AG09319 (cell line): ENCODE results near the gene ISL1.
A peak's percentile ranks its signal among the peaks of the same experiment; 100 is the strongest.

Source experiments
- DNase-seq: peaks from one replicate; pipeline ENCODE4 v3.0.0-alpha.2; 2010; ENCODE audit warnings: low read depth; ENCODE audit errors: extremely low read depth
- TF ChIP-seq, protein P1 (sequence below): IDR thresholded peaks from 2 replicates; pipeline ENCODE4 v1.5.1; 2011; ENCODE audit warnings: low read depth, mild to moderate bottlenecking, inconsistent platforms, low read length, moderate library complexity

The ISL1 gene

DNA sequence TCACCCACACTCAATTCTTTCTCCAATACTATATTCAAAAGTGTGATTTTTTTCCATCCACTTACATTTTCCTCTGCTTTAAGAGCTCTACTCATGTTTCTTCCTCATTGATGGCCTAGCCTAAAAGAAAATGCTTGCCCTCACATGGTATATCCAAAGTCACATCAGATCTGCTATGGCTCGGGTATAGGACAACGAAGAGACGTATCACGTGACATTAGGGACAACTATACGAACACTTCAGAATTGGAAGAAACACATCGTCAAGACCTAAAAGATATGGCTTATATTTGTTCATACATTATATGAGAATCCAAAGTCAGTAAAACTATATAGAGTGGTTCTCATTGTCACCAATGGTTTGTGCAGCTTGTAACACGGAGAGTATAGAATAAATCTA, 8.2 kb upstream of the ISL1 start:
- DNase-seq: no peak
- TF ChIP-seq, protein P1, sequence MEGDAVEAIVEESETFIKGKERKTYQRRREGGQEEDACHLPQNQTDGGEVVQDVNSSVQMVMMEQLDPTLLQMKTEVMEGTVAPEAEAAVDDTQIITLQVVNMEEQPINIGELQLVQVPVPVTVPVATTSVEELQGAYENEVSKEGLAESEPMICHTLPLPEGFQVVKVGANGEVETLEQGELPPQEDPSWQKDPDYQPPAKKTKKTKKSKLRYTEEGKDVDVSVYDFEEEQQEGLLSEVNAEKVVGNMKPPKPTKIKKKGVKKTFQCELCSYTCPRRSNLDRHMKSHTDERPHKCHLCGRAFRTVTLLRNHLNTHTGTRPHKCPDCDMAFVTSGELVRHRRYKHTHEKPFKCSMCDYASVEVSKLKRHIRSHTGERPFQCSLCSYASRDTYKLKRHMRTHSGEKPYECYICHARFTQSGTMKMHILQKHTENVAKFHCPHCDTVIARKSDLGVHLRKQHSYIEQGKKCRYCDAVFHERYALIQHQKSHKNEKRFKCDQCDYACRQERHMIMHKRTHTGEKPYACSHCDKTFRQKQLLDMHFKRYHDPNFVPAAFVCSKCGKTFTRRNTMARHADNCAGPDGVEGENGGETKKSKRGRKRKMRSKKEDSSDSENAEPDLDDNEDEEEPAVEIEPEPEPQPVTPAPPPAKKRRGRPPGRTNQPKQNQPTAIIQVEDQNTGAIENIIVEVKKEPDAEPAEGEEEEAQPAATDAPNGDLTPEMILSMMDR: no peak

DNA sequence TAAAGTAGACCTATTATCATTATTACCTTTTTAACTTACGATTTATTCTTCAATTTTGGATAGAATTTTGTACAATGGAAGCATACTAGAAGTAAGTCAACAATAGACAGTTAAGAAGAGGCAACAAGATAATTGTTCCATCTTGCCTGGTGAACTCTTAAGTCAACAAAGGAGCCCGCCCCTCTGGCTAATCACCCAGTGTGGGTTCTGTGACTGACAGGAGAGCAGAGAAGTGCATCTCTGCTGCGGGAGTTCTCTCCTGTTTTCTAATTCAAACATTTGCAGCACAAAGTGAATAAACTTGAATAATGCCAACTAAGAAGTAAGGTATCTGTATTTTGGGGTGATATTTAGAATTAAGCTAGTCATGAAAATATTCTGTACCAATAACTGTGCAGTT, 6.7 kb upstream of the ISL1 start:
- no peak for DNase-seq

DNA sequence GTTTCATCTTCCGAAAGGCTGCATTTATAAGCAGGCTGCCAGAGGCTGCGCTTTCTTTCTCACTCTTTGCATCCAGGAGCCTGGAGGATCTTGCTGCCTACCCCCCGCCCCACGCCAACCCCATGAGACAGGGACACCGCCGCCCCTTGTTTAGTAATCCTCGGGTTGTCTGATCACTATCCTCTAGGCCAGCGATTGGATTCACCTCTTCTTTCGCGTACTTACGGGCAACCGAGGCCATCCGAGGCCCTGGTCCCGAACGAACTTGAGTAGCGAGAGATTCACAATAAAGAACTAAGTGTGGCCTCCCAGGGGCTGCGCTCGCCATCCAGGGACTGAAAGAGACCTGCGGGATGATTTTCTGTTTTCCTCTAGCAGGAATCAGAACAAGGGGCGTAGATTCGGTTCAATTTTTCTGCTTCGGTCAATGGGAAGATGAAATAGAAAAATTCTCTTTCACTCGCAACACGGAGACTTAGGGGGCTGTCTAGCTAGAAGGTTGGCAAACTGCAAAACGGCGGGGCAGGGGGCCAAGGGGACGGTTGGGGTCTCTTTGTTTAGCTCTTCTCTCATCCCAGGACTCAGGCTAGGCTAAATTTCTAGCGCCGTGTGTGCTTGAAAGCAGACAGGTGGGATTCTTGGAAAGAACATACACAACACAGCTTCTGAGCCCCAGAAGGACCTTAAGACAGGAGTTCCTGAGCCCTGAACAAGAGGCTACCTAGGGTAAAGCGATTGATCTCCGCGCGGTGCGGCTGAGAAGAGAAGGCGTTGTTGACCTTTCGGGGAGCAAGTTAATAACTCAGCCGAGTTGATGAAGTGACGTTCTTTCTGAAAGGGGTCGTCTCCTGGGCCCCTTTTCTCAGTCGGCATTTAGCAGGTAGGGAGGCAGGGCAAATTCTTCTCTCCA, 5.8 kb upstream of the ISL1 start:
- TF ChIP-seq, protein P1: no peak
- DNase-seq: no peak

More for the DNA sequence above, 6.7 kb upstream of the ISL1 start:
- TF ChIP-seq, protein P1: no peak

DNA sequence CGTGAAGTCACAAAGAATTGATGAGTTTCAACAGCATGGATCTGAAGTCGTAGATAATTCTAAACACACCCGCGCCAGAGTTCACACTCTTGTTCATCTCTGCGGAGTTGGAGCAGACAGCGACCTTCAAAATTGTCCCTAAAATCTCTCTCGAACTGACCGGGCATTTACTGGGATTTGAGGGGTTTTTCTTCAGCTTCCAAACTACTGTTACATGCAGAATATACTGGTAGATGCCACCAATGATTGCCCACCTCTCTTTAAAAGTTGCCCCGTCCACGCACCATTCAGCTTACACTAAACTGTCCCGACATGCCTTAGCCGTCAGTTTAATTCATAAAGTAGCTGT, 5.2 kb upstream of the ISL1 start:
- TF ChIP-seq, protein P1: no peak
- DNase-seq: no peak

DNA sequence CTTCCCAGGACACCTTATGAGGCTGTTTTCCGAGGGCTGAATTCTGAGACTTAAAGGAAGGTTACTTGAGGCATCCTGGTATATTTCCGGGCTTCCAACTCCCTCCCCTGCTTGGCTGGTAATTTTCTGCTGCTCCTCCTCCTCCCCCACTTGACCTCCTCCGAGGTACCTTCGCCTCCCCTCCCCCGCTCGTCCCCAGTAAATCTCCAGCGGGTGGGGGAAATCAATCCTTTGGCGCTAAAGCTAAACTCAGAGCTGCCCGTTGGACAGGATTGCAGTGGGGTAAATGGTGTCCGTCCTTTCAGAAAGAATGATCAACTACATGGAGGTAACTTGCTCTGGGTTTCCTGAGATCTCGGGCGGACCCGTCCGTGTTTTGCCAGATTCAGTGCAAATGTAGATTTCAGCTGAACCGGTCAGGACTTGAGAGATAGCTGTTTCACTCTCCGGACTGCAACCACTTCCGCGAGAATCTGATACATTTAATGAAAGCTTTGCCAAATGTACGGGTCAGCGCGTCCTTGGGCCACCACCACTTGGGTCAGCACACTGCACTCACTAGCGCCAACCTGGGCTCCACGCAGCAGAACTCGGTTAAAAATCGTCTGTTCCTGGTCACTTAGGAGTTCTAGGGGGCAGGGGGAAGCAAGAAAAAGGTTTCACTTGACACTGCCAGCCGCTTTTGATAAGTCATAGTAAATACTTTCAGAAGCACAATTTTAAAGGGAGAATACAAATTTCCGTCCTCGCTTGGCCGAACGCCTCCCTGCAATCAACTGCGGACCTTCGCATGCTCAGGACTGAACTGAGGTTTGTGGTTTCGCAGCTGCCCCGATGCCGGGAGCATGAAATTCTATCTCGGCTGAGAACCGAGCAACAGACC, 4.6 kb upstream of the ISL1 start:
- DNase-seq: no peak
- TF ChIP-seq, protein P1: no peak

DNA sequence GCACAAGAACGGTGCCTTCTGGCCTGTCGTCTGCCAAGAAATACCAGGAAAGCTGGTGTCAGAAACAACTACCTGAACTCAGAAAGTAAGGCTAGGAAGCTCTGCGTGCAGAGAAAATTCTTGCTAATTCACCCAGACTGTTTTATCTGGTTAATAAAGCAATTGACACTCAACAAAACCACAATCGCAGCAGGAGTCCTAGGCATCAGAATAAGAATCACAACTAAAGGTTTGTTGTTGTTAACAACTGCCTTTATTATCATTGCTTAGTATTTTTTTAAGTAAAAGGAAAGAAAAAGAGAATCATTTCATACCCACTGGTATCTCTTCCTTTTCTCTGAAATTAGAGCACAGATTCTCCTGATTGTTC, 3.9 kb upstream of the ISL1 start:
- DNase-seq: no peak
- TF ChIP-seq, protein P1: no peak

DNA sequence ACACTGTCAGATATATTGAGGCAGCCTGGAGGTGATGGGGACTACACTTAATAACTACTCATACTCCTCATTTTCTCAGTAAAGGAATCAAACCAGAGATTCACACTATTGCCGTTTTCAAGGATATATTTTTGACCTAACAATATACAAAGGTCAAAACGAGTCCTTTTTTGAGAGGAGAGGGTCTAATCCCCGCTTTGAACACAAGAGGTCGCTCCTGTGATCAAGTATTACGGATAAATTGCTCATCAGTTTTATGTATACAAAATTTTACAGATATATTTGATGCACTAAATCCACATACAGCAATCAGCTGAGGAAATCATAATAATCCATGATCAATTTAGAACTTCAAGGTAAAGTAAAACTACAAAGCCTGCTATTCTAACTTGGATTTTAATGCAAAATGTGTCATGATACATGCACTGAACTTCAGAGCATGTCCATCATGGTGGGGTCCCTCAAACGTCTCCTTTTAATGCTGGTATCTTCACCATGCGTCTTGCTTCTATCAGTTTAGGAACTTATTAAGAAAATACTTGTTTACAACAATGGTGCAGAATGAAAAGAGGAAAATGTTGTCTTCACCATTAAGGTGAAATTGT, 2.5 kb upstream of the ISL1 start:
- no peak for DNase-seq
- TF ChIP-seq, protein P1: peak; percentile 51
